ENCODE data around the gene ATCAY. TPM values are rescaled to one million over a fixed set of nuclear protein-coding genes. Genes with fewer than 3 reads are reported as not detected.

ATCAY gene
- polyA plus RNA-seq, 2 of the 4 experiments (the other 2 are of a cell fraction) = 0.06 TPM; not detected in 1

DNA sequence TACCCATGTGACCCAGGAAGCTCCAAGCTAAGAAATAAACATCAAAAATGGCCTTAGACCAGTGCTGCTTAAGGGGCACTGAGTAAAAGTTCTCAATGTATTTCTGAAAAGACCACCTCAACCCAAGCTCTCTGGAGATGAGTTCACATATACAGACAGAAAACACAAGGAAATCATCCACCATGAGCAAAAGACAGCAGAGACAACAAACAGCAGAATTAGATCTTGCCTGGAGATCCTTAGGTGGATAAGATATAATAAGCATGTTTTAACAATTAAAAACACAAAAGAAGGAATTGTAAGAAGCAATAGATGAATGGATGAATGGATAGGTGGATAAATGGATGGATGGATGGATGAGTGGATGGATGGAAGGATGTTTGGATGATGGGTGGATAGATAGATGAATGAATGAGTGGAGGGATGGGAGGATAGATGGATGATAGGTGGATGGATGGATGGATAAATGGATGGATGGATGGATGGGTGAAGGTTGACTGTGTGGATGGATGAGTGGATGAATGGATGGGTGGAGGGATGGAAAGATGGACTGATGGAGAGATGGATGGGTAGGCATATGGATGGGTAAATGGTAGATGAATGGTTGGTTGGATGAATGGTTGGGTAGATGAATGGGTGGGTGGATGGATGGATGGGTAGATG lies 42.7 kb downstream of the ATCAY start:
- POLR2A ChIA-PET = no interaction called here
- Histone ChIP-seq H3K4me2 (no peak overlapping the region), H3K4me1 (no peaks in the 10 kb centered on the region), H3K27ac (no peak overlapping the region), H3K9me3 (peaks cover 13% of the 10 kb centered on the region; the same call in 1 of the 3 replicates), H3K4me3 (no peak overlapping the region)
- DNase-seq (ENCODE audit: low read depth in 1 of 2, low spot score in 1 of 2) (no peak), ATAC-seq (no peak), FAIRE-seq (no peak)
- TF ChIP-seq, protein P1, sequence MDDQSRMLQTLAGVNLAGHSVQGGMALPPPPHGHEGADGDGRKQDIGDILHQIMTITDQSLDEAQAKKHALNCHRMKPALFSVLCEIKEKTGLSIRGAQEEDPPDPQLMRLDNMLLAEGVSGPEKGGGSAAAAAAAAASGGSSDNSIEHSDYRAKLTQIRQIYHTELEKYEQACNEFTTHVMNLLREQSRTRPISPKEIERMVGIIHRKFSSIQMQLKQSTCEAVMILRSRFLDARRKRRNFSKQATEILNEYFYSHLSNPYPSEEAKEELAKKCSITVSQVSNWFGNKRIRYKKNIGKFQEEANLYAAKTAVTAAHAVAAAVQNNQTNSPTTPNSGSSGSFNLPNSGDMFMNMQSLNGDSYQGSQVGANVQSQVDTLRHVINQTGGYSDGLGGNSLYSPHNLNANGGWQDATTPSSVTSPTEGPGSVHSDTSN (IDR thresholded peaks at IDR 0.05) = no peak
- TF ChIP-seq KDM5A (IDR thresholded peaks at IDR 0.05) (no peak), PHF8 (IDR thresholded peaks at IDR 0.05; ENCODE audit: borderline replicate concordance, low read depth) (no peak), NFE2L2 (conservative IDR thresholded peaks at IDR 0.05; ENCODE audit: low read length) (no peak), RAD21 (conservative IDR thresholded peaks at IDR 0.05 in 1 of 2, IDR thresholded peaks at IDR 0.05 in 1 of 2) (no peak), GATA3 (IDR thresholded peaks at IDR 0.05; ENCODE audit: borderline replicate concordance) (no peak), CHD4 (IDR thresholded peaks at IDR 0.05; ENCODE audit: borderline replicate concordance) (no peak), TP53 (CRISPR knock-in tag; IDR thresholded peaks at IDR 0.05) (no peak)
- TF ChIP-seq, protein P2, sequence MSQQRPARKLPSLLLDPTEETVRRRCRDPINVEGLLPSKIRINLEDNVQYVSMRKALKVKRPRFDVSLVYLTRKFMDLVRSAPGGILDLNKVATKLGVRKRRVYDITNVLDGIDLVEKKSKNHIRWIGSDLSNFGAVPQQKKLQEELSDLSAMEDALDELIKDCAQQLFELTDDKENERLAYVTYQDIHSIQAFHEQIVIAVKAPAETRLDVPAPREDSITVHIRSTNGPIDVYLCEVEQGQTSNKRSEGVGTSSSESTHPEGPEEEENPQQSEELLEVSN (IDR thresholded peaks at IDR 0.05; ENCODE audit: borderline replicate concordance, low read depth) = no peak
- CTCF ChIA-PET = no interaction called here

DNA sequence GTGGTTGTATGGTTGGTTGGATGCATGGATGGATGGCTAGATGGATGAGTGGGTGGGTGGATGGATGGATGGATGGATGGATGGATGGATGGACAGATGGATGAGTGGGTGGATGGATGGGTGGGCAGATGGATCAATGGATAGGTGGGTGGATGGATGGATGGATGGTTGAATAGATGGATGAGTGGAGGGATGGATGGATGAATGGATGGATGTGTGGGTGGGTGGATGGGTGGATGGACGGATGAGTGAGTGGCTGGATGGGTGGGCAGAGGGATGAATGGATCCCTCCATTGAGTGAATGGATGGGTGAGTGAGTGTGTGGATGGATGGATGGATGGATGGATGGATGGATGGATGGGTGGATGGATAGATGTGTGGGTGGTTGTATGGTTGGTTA lies 43.4 kb downstream of the ATCAY start:
- DNase-seq (ENCODE audit: low read depth in 1 of 2, low spot score in 1 of 2) = no peak
- POLR2A ChIA-PET = no interaction called here
- Histone ChIP-seq H3K27ac (no peak overlapping the region), H3K4me2 (no peak overlapping the region), H3K4me1 (no peaks in the 10 kb centered on the region), H3K9me3 (peaks cover 13% of the 10 kb centered on the region; the same call in 1 of the 3 replicates), H3K4me3 (no peak overlapping the region)
- 5% methylated on average over 1 of the region's 1 CpG for WGBS (ENCODE audit: missing lambda C conversion rate)
- no peak for ATAC-seq
- FAIRE-seq = no peak
- CTCF ChIA-PET = no interaction called here
- TF ChIP-seq SMC3 (IDR thresholded peaks at IDR 0.05) = no peak
- no peak for TF ChIP-seq ZFP36 (IDR thresholded peaks at IDR 0.05; ENCODE audit: borderline replicate concordance, partially characterized antibody)
- TF ChIP-seq, protein P3, sequence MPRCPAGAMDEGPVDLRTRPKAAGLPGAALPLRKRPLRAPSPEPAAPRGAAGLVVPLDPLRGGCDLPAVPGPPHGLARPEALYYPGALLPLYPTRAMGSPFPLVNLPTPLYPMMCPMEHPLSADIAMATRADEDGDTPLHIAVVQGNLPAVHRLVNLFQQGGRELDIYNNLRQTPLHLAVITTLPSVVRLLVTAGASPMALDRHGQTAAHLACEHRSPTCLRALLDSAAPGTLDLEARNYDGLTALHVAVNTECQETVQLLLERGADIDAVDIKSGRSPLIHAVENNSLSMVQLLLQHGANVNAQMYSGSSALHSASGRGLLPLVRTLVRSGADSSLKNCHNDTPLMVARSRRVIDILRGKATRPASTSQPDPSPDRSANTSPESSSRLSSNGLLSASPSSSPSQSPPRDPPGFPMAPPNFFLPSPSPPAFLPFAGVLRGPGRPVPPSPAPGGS (IDR thresholded peaks at IDR 0.05) = no peak

DNA sequence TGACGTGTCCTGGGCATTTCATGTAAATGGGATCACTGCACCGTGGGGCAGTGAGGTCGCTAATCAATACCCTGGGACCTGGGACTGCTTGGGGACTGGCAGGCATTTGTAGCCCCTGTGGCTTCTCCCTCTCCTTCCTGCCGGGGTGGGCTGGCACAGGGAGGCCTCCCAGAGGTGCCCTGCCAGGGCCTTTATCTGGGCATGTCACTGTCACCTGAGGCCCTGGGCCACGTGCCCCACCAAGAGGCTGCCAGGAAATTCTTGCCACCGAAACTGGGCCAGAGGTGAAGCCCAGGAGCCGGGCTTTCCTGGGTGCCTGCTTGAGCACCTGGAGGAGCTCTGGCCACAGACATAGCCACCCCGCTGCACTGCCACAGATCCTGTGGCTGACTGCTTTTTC lies 50.6 kb downstream of the ATCAY start:
- 70% methylated on average over 4 of the region's 8 CpGs for WGBS (ENCODE audit: missing lambda C conversion rate)
- POLR2A ChIA-PET = no interaction called here

More for the DNA sequence above, 50.6 kb downstream of the ATCAY start:
- DNase-seq (ENCODE audit: low read depth in 1 of 2, low spot score in 1 of 2) (no peak), FAIRE-seq (no peak), ATAC-seq (0 out of 6 replicates have a peak, but pooled peaks of 1 of the 2 experiments have one; percentile 13)
- TF ChIP-seq CEBPB (IDR thresholded peaks at IDR 0.05) = no peak
- TF ChIP-seq NR3C1 (IDR thresholded peaks at IDR 0.05) = no peak
- no peak for TF ChIP-seq MAZ (IDR thresholded peaks at IDR 0.05; ENCODE audit: borderline replicate concordance, low read depth, low read length)
- TF ChIP-seq, protein P4, sequence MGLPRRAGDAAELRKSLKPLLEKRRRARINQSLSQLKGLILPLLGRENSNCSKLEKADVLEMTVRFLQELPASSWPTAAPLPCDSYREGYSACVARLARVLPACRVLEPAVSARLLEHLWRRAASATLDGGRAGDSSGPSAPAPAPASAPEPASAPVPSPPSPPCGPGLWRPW (IDR thresholded peaks at IDR 0.05) = no peak
- no peak for TF ChIP-seq CBX2 (IDR thresholded peaks at IDR 0.05; ENCODE audit: borderline replicate concordance, low read depth)
- TF ChIP-seq FOXS1 (CRISPR knock-in tag; IDR thresholded peaks at IDR 0.05) = no peak
- no peak for TF ChIP-seq EHMT2 (IDR thresholded peaks at IDR 0.05; ENCODE audit: low read depth)
- TF ChIP-seq, protein P2 (IDR thresholded peaks at IDR 0.05; ENCODE audit: borderline replicate concordance, low read depth) = no peak
- no peak for TF ChIP-seq CBX8 (IDR thresholded peaks at IDR 0.05)
- TF ChIP-seq ZC3H11A (IDR thresholded peaks at IDR 0.05) = no peak
- no peak overlapping the region for H3K4me2 ChIP-seq
- CTCF ChIA-PET = no interaction called here
- no peaks in the 10 kb centered on the region for H3K4me1 ChIP-seq
- H3K27ac ChIP-seq = no peak overlapping the region
- no peak overlapping the region for H3K4me3 ChIP-seq
- H3K9me3 ChIP-seq = no peaks in the 10 kb centered on the region

Data from A549 (cell line).